GM21515 (cell line): ENCODE results near the gene ANKRD10.

Experiments
- ATAC-seq: cut with Tn5 transposase; IDR thresholded peaks from one replicate; pipeline ENCODE4 v1.9.1; 2021; ENCODE audit not compliant: unreplicated experiment

ANKRD10 gene

GRCh38 chr13:110887597-110888333 lies 27.1 kb downstream of the ANKRD10 start:
- no peak for ATAC-seq

GRCh38 chr13:110886870-110887596 lies 27.8 kb downstream of the ANKRD10 start:
- no peak for ATAC-seq

DNA sequence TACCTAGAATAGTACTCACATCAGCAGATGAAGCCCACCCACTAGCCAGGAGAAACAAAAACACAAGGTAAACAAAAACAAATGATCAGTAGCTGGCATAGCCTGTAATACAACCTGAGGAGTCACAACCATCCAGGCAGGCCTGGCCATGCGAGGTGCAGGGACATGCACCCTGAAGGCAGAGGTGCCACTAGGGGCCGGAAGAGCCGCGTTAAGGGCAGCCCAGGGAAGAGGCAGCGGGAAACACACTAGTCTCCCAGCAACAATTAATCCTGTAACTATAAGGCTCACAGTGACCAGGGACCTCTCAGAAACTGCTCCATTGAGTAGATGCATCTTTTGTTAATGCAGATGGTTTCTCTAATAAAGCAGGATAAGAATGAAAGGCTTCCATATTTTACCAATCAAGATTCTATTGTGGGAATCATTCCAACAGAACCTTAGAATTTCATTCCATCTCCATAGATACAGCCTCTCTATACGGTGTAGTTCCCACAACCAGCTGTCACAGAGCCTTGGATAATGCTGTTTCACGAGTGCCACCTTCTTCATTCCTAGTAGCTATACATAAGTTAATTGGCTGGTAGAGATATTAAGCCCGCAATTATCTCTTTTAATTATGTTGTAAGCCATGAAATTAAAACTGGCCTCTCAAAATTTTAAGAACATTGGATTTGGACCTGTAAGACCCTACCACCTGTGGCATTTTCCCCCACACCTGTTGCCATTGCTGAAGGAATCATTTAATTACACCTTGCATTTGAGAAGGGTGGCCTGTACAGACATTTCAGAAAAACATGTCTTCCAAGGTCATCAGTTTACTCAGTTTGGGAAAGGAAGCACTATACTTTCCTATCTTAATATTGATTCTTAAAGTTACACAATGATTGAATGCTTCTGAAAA lies 28.7 kb downstream of the ANKRD10 start:
- ATAC-seq = no peak

DNA sequence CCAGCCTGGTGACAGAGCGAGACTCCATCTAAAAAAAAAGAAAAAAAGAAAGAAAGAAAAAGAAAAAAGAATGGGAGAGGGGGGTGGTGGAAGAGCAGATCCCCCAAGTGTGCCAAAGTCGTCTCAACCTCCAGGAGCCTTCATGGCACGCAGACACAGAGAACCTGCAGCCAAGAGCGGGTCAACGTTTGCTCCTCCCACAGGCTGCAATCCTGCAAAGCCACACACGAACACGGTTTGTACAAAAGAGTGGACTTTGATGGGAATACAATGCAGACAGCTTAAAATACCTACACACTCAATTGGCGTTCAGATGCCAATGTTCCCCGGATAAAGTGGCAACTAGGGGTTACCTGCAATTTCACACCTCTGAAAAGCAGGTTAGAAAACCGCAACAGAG lies 29.4 kb downstream of the ANKRD10 start:
- ATAC-seq = no peak

DNA sequence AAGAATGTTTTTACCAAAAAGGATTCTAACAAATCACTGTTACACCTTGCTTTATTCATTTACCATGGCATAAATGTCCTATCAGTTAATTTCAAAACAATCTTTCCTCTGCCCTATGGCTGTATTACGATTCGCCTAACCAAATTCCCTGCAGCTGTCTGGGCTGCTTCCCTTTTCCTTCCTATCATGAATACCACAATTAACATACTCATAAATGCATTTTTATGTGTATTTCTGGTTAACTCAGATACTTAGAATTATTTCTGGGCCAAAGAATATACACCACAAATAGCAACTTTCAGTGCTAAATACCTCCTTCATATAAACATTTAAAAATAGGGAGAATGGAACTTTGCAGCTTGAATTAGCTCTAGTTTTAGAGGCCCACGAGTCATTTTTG lies 30.4 kb downstream of the ANKRD10 start:
- ATAC-seq = no peak

- no peak for ATAC-seq
Observed at GRCh38 chr13:110883542-110883941, 31.3 kb downstream of the ANKRD10 start.

DNA sequence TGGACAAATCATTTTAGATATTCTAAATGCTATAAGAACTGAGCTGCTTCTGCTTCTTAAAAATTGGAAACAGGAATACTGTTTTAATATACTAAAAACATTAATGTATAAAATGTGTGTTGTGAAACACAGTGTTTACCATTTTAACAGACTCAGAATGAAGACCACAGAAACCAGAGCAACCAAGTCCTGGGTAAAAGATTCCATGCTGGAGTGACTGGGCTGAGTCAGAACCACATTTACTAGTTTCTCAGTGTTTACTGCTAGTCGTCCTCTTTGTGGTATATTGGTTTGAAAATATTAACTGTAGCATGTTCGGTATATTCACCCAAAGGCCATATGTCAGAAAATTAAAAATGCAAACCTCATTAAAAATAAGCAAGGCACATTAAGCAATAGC lies 31.9 kb downstream of the ANKRD10 start:
- no peak for ATAC-seq

GRCh38 chr13:110881839-110882627 lies 32.8 kb downstream of the ANKRD10 start:
- ATAC-seq = no peak

DNA sequence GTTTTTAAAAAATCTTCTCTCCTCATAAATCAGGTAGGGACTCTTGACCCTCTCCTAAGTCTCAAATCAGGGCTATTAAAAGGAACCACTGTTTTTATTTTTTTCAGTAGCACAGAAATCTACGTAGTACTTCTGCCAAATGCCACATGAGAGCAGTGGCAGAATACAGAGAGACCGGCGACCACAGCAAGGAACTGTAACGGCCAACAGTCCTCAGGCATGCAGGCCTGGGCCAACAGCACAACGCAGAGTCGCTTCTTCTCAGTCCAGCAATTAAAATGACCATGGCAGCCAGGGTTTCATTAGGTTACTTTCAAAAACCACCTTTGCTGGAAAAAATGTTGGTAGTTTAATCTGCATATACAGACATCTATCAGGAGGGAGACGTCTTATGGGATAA lies 34.2 kb downstream of the ANKRD10 start:
- no peak for ATAC-seq

DNA sequence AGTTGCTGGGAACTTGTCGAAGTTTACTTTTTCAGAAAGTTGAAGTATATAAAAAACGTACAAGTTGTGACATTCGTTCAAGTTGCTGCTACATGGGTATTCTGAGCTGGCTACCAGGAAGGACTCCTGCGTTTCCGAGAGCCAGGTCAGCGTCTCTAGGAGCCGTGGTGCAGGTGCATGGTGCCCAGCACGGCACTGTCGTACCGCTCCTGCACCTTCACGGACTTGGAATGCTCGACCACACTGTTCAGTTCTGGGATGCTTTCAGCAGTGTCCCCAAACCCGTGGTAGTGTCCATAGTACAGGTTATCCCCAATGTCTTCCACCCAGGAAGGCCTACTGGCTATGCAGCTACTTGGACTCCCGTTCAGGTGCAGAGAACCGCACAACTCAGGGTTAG lies 35.4 kb downstream of the ANKRD10 start:
- ATAC-seq = no peak

GRCh38 chr13:110877737-110878258 lies 37.1 kb downstream of the ANKRD10 start:
- ATAC-seq = no peak

GRCh38 chr13:110876609-110877008 lies 38.3 kb downstream of the ANKRD10 start:
- no peak for ATAC-seq

DNA sequence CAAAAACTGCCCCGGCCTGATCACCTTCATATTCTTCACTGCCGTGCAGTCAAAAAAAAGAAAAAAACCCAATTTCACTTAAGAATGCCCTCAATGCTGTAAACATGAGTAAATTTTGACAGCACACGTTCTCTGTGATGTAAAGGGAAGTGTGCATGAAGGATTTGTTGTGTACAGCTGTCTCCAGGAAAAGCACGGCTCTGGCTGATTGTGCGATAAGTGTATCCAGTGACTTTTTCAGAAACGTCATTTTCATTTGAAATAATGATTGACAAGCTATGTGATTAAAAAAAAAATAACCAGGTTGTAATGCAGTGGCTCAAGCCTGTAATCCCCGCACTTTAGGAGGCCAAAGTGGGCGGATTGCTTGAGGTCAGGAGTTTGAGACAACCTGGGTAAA lies 39.6 kb downstream of the ANKRD10 start:
- no peak for ATAC-seq

GRCh38 chr13:110874508-110874960 lies 40.3 kb downstream of the ANKRD10 start:
- peak; percentile 51 for ATAC-seq

GRCh38 chr13:110873639-110874507 lies 41.0 kb downstream of the ANKRD10 start:
- ATAC-seq = no peak

GRCh38 chr13:110872768-110873638 lies 41.9 kb downstream of the ANKRD10 start:
- ATAC-seq = no peak

- ATAC-seq = no peak
Observed at GRCh38 chr13:110872034-110872767, 42.7 kb downstream of the ANKRD10 start.
